ENCODE measurements around the gene TP53I13. TPM values are rescaled to one million over a fixed set of nuclear protein-coding genes. Genes with fewer than 3 reads are reported as not detected.
"Not testable (repeated sequence)": the region's sequence is repeated elsewhere in the genome, so short reads cannot be mapped to it uniquely, and the experiment has no call there.

Gene TP53I13
- total and polyA plus RNA-seq, 10 of the 15 experiments (the other 5 are each of a cell fraction or from before 2014, with no cell fraction given): 0.31 to 45.1 (median 19.5) TPM; not detected in 1

DNA sequence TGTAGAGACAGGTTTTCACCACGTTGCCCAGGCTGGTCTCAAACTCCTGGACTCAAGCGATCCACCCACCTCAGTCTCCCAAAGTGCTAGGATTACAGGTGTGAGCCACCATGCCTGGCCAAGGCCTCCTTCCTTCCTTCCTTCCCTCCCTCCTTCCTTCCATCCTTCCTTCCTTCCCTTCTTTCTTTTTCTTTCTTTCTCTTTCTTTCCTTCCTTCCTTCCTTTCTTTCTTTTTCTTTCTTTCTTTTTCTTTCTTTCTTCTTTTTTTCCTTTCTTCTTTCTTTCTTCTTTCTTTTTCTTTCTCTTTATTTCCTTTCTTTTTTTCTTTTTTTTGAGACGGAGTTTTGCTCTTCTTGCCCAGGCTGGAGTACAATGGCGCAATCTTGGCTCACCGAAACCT lies 10.4 kb upstream of the TP53I13 start:
- BruUV-seq (replicated peaks); H3K36me3 ChIP-seq (ENCODE audit: control insufficient read depth in 2 of 2, insufficient read depth in 2 of 2, low read length in 1 of 2); FAIRE-seq; H3K27me3 ChIP-seq (replicated peaks in 1 of 2; ENCODE audit: control insufficient read depth in 2 of 2, insufficient read depth in 2 of 2, low read length in 1 of 2); DNase-seq (ENCODE audit: low read depth, low spot score); intact Hi-C loops (cut with micrococcal nuclease; ENCODE audit: unreplicated experiment); H3K9me3 ChIP-seq (replicated peaks; ENCODE audit: control insufficient read depth, insufficient read depth, low read length); H4K20me1 ChIP-seq (ENCODE audit: control insufficient read depth, insufficient read depth); H3K9ac ChIP-seq (ENCODE audit: control insufficient read depth, insufficient read depth, low read length); H3K79me2 ChIP-seq (ENCODE audit: control insufficient read depth, insufficient read depth, low read length); in situ Hi-C loops (cut with MboI); H3K4me3 ChIP-seq; H3K4me2 ChIP-seq (ENCODE audit: control insufficient read depth, insufficient read depth); H2AFZ ChIP-seq (ENCODE audit: control insufficient read depth, low read depth, low read length); H3K27ac ChIP-seq (ENCODE audit: control insufficient read depth, insufficient read depth); SMC1A ChIA-PET (ENCODE audit: uncharacterized antibody, unreplicated experiment); ATAC-seq: not testable (repeated sequence)
- ChIA-PET RAD21 (ENCODE audit: unreplicated experiment) (interaction anchor here (1.9 kb wide), 1 partner anchor 188 kb away, joined by 5 read pairs; no protein-coding TSS in a partner anchor), CTCF (interaction anchor here (1.9 kb wide), 1 partner anchor 24 kb away, joined by 5 read pairs; no protein-coding TSS in a partner anchor), POLR2A (interaction anchor here (0.7 kb wide), 1 partner anchor 12 kb away, joined by 4 read pairs; no protein-coding TSS in a partner anchor)
- peaks cover 45% of the 10 kb centered on the region for H3K4me1 ChIP-seq (ENCODE audit: control insufficient read depth, insufficient read depth, low read length)
- WGBS (ENCODE audit: insufficient coverage, insufficient replicate concordance, low lambda C conversion rate, missing lambda C conversion rate): 76% methylated on average over 5 of the region's 5 CpGs

- DNase-seq (ENCODE audit: low read depth, low spot score) (no peak), FAIRE-seq (peak; percentile 52), ATAC-seq (peak; percentile 11; the same call in 2 of the 3 replicates)
- H3K36me3 ChIP-seq (ENCODE audit: control insufficient read depth in 2 of 2, insufficient read depth in 2 of 2, low read length in 1 of 2): peaks cover 2 to 3% of the 10 kb centered on the region in 2 experiments; a peak in 3 of 4 replicates
- ChIA-PET SMC1A (ENCODE audit: uncharacterized antibody, unreplicated experiment) (interaction anchor here (1.0 to 2.0 kb wide), 3 partner anchors 11 to 190 kb away, joined by 3 to 11 read pairs (median 5); partner anchors contain the start of gene ANKRD13B), RAD21 (ENCODE audit: unreplicated experiment) (interaction anchor here (0.8 to 1.5 kb wide), 2 partner anchors 18 to 190 kb away, joined by 3 to 4 read pairs; no protein-coding TSS in a partner anchor), POLR2A (interaction anchor here (0.6 kb wide), 1 partner anchor 11 kb away, joined by 3 read pairs; no protein-coding TSS in a partner anchor), CTCF (interaction anchor here (1.0 to 1.8 kb wide), 6 partner anchors 10 to 536 kb away, joined by 3 to 9 read pairs (median 7); no protein-coding TSS in a partner anchor)
- WGBS (ENCODE audit: insufficient coverage, insufficient replicate concordance, low lambda C conversion rate, missing lambda C conversion rate): 85% methylated on average over 2 of the region's 2 CpGs
- no peaks in the 10 kb centered on the region for H4K20me1 ChIP-seq (ENCODE audit: control insufficient read depth, insufficient read depth)
- intact Hi-C loops (cut with micrococcal nuclease; ENCODE audit: unreplicated experiment): no loop called here
- TF ChIP-seq NR2C2 (IDR thresholded peaks at IDR 0.05; ENCODE audit: borderline replicate concordance, control insufficient read depth, insufficient read length, low read depth) (no peak), RAD21 (IDR thresholded peaks at IDR 0.05; ENCODE audit: insufficient read depth, low read depth, low read length) (peak; percentile 25), CTCF (IDR thresholded peaks at IDR 0.05 in 2 of 3, conservative IDR thresholded peaks at IDR 0.05 in 1 of 3; ENCODE audit: control insufficient read depth in 2 of 3, extremely low read depth in 1 of 3, insufficient read depth in 1 of 3, low read depth in 3 of 3, low read length in 3 of 3) (peak in 1 of 3 experiments; percentile 6; a peak in 1 of 6 replicates)
- no peak overlapping the region for H2AFZ ChIP-seq (ENCODE audit: control insufficient read depth, low read depth, low read length)
- H3K9ac ChIP-seq (ENCODE audit: control insufficient read depth, insufficient read depth, low read length): no peak overlapping the region
- H3K27ac ChIP-seq (ENCODE audit: control insufficient read depth, insufficient read depth): no peak overlapping the region
- H3K9me3 ChIP-seq (replicated peaks; ENCODE audit: control insufficient read depth, insufficient read depth, low read length): no peaks in the 10 kb centered on the region
- no peak overlapping the region for H3K4me3 ChIP-seq
- no peak overlapping the region for H3K4me2 ChIP-seq (ENCODE audit: control insufficient read depth, insufficient read depth)
- in situ Hi-C loops (cut with MboI): no loop called here
- no peaks in the 10 kb centered on the region for H3K27me3 ChIP-seq (replicated peaks in 1 of 2; ENCODE audit: control insufficient read depth in 2 of 2, insufficient read depth in 2 of 2, low read length in 1 of 2)
- no peaks in the 10 kb centered on the region for H3K79me2 ChIP-seq (ENCODE audit: control insufficient read depth, insufficient read depth, low read length)
- H3K4me1 ChIP-seq (ENCODE audit: control insufficient read depth, insufficient read depth, low read length): peaks cover 45% of the 10 kb centered on the region
- BruUV-seq (replicated peaks): no TSS peak
Measured at GRCh38 chr17:29559640-29560039, 8.9 kb upstream of the TP53I13 start.
